Measurements from ENCODE around the gene FFAR1. TPM values are rescaled to one million over a fixed set of nuclear protein-coding genes. Genes with fewer than 3 reads are reported as not detected.
A peak's percentile ranks its signal among the peaks of the same experiment; 100 is the strongest.

The FFAR1 gene
- total RNA-seq, 4 donors from 2014 or later, result not detected

DNA sequence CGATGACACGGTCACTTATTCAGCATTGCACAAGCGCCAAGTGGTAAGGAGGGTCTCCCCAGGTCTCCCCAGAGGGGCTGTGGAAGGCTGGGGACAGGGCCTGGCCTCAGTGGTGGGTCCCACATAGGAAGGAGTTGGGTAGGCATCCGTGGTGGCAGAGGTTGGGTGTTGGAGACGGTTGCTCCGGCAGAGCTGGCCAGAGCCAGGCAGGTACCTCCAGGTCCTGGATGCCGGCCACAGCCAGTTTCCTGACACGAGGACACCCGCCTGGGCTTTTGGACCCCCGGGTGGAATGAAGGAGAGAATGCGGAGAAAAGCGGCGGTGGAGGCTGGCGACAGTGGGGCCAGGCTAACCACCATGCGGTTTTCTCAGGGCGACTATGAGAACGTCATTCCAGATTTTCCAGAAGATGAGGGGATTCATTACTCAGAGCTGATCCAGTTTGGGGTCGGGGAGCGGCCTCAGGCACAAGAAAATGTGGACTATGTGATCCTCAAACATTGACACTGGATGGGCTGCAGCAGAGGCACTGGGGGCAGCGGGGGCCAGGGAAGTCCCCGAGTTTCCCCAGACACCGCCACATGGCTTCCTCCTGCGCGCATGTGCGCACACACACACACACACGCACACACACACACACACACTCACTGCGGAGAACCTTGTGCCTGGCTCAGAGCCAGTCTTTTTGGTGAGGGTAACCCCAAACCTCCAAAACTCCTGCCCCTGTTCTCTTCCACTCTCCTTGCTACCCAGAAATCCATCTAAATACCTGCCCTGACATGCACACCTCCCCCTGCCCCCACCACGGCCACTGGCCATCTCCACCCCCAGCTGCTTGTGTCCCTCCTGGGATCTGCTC lies 1.3 kb upstream of the FFAR1 start:
- TF ChIP-seq, protein P1, sequence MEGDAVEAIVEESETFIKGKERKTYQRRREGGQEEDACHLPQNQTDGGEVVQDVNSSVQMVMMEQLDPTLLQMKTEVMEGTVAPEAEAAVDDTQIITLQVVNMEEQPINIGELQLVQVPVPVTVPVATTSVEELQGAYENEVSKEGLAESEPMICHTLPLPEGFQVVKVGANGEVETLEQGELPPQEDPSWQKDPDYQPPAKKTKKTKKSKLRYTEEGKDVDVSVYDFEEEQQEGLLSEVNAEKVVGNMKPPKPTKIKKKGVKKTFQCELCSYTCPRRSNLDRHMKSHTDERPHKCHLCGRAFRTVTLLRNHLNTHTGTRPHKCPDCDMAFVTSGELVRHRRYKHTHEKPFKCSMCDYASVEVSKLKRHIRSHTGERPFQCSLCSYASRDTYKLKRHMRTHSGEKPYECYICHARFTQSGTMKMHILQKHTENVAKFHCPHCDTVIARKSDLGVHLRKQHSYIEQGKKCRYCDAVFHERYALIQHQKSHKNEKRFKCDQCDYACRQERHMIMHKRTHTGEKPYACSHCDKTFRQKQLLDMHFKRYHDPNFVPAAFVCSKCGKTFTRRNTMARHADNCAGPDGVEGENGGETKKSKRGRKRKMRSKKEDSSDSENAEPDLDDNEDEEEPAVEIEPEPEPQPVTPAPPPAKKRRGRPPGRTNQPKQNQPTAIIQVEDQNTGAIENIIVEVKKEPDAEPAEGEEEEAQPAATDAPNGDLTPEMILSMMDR (IDR thresholded peaks at IDR 0.05), result no peak
- TF ChIP-seq POLR2A (IDR thresholded peaks at IDR 0.05), result no peak
- no peak overlapping the region for H3K4me3 ChIP-seq (ENCODE audit: low read depth, poor library complexity, severe bottlenecking)
- peak in 1 of 2 donors; percentile 79 for DNase-seq (ENCODE audit: low spot score in 2 of 2)
- intact Hi-C loops (cut with DNase I; ENCODE audit: low total_unique reads), result no loop called here
- 56 to 58% methylated on average over 28 of the region's 28 CpGs for WGBS, 2 donors

GRCh38 chr19:35347930-35348298 lies 212 bp downstream of the FFAR1 start:
- WGBS, 2 donors, result 76 to 77% methylated on average over 7 of the region's 7 CpGs
- DNase-seq (ENCODE audit: low spot score in 2 of 2), result no peak
- no peak overlapping the region for H3K4me3 ChIP-seq (ENCODE audit: low read depth, poor library complexity, severe bottlenecking)
- TF ChIP-seq POLR2A (IDR thresholded peaks at IDR 0.05), result no peak
- TF ChIP-seq, protein P1 (IDR thresholded peaks at IDR 0.05), result no peak
- intact Hi-C loops (cut with DNase I; ENCODE audit: low total_unique reads), result no loop called here

DNA sequence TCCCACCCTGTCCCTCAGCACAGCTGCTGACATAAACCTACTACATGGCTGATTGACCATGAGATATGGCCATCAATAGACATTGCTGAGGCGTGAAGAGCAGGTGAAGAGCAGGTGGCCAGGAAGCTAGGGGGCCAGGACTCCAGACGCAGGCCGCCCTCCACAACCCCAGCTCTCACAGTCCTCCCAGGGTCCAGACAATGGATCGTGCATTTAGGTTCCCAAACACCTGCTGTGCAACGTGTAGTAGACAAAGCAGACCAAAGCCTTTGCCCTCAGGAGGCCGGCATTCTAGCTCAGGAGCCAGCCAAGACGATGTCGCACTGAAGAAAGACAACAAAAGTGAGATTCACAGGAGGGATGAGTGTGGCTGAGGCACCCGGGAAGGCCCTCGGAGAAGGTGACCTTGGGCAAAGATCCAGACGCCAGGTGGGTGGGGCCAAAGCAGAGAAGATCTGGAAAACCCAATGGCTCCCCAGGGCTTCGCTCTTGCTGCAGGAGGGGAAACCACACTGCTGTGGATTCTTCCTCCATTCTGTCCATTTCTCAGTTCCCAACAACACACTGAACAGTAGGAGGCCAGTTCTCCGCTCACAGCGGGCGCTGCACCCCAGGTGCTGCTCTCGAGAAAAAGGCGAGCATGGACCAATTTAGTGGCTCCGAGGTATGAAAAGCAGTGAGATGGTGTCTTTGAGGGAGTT lies 1.4 kb downstream of the FFAR1 start:
- TF ChIP-seq, protein P1 (IDR thresholded peaks at IDR 0.05), result no peak
- no peak for TF ChIP-seq POLR2A (IDR thresholded peaks at IDR 0.05)
- WGBS, 2 donors, result 82 to 85% methylated on average over 18 of the region's 18 CpGs
- peak in 1 of 2 donors; percentile 63 for DNase-seq (ENCODE audit: low spot score in 2 of 2)
- H3K4me3 ChIP-seq (ENCODE audit: low read depth, poor library complexity, severe bottlenecking), result no peak overlapping the region
- intact Hi-C loops (cut with DNase I; ENCODE audit: low total_unique reads), result no loop called here

DNA sequence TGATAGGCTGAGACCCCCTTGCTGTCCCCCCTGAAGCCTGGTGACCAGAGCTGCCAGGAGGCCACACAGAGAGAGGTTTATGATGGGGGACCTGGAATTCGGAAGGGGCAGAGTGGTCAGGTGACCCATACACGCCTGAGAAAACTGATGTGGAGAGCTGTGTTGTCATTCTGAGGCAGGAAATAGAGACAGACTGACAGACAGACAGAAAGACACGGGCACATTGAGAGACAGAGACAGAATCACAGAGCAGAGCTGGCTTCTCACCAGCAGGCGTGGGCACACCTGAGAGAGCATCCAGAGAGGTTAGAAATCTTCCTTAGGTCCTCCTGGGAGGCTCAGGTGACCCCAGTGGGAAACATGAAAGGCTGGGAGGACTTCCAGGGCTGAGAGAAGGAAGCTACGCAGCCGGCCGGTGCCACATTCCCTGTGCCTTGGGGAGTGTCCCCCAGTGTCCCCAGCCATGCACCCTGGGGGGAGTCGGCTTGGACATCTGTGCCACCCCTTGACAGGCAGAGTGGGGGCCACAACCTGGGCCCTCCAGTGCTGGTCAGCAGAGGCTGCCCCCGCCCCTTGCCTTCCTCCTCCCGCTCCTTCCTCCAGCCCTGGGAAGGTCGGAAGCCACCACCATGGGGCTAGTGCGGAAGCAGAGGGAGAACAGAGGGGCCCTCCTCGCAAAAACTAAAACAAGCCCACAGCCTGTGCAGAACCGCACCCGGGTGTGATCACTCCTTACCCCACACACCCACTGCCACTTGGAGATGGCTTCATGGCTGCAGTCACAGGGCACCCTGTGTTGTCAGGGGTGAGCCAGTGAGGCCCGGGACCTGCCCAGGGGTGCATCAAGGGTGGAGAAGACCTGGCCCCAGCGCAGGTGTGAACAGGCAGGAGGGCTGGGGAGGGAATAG lies 2.2 kb downstream of the FFAR1 start:
- H3K4me3 ChIP-seq (ENCODE audit: low read depth, poor library complexity, severe bottlenecking), result no peak overlapping the region
- TF ChIP-seq, protein P1 (IDR thresholded peaks at IDR 0.05), result no peak
- TF ChIP-seq POLR2A (IDR thresholded peaks at IDR 0.05), result no peak
- 74 to 80% methylated on average over 16 to 17 of the region's 17 CpGs for WGBS, 2 donors
- intact Hi-C loops (cut with DNase I; ENCODE audit: low total_unique reads), result loop anchor here (5.0 to 10.0 kb wide), 2 partner anchors 117 to 145 kb away; partner anchors contain the start of gene KRTDAP
- peak in 1 of 2 donors; percentile 78 for DNase-seq (ENCODE audit: low spot score in 2 of 2)

DNA sequence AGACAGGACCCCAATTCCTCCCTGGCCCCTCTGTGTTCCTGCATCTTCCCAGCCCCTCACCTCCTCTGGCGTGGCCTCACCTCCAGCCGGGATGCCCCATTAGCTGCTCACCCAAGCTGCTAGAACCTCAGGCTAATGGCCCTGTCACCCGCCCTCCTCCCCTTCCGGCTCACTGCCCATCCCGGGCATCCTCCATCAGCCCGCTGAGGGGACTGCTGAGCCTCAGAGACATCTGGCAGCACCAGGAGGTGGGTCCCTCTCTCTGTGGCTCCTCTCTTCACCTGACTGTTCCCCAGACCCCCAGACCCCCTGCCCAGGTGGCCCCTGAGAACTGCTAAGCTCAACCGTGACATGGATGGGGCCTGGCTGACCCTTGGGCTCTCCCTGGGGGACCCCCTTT lies 2.9 kb downstream of the FFAR1 start:
- DNase-seq (ENCODE audit: low spot score in 2 of 2), result peak in 1 of 2 donors; percentile 65
- WGBS, 2 donors, result 85 to 87% methylated on average over 7 of the region's 7 CpGs

More for the DNA sequence above, 2.9 kb downstream of the FFAR1 start:
- intact Hi-C loops (cut with DNase I; ENCODE audit: low total_unique reads), result loop anchor here (5.0 to 10.0 kb wide), 2 partner anchors 117 to 144 kb away; partner anchors contain the start of gene KRTDAP
- TF ChIP-seq, protein P1 (IDR thresholded peaks at IDR 0.05), result no peak
- no peak for TF ChIP-seq POLR2A (IDR thresholded peaks at IDR 0.05)
- no peak overlapping the region for H3K4me3 ChIP-seq (ENCODE audit: low read depth, poor library complexity, severe bottlenecking)

Measured in lower leg skin (tissue), 4 donors.